Measurements from ENCODE around the gene LOXL4.

LOXL4 gene

GRCh38 chr10:98263088-98263487 lies 4.9 kb downstream of the LOXL4 start:
- DNase-seq = no peak

DNA sequence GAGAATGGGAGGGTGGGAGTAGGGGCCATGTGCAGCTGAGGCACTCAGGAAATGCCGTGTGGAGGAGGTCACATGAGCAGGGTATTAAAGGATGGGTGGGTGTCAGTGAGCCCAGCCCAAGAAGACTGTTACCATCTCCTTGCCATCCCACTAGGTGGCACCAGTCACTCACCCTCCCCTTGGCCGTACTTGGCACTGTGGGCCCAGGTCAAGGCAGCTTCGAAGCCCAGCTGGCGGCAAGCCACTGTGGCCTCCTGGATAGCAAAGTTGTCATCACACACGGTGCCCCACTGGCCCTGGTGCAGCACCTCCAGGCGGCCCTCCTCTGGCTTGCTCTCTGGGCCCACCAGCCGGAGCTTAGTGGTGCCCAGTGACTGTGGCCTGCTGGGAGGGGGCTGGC lies 5.4 kb downstream of the LOXL4 start:
- DNase-seq = no peak

- no peak for DNase-seq
Measured at GRCh38 chr10:98261436-98262277, 6.3 kb downstream of the LOXL4 start.

DNA sequence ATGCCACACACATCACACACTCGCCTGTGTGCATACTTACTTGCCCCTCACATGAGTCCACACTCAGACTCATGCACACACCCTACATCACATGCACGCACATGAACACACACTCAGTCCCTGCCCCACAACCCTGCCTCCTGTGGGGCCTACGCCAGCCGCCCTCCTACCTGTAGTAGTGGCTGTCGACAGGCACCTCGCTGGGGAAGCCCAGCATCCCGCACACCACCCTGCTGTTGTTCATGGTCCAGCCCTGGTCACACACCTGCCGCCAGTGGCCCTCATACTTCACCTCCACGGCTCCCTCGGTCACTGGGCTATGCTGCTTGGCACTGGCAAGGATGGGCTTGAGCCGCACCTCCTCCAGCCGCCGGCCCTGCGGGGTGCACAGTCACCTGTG lies 7.2 kb downstream of the LOXL4 start:
- no peak for DNase-seq

DNA sequence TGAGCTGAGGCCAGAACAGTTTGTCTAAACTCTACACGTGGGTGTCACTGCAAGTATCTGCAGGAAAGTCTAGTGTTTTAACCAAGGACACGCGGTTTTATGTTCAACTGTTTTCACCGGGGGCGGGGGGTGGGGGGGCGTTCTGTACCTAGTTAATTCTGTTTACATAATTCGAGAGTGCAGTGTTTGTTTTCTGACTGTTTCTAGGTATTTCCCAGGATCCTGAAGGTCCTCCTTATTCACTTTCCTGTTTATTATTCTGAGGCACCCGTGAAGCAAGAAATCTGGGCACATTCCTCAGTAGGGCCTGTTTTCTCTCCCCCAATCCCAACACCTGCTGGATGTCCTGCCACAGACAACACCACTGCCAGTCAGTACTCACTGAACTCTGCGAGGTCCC lies 7.6 kb downstream of the LOXL4 start:
- no peak for DNase-seq

DNA sequence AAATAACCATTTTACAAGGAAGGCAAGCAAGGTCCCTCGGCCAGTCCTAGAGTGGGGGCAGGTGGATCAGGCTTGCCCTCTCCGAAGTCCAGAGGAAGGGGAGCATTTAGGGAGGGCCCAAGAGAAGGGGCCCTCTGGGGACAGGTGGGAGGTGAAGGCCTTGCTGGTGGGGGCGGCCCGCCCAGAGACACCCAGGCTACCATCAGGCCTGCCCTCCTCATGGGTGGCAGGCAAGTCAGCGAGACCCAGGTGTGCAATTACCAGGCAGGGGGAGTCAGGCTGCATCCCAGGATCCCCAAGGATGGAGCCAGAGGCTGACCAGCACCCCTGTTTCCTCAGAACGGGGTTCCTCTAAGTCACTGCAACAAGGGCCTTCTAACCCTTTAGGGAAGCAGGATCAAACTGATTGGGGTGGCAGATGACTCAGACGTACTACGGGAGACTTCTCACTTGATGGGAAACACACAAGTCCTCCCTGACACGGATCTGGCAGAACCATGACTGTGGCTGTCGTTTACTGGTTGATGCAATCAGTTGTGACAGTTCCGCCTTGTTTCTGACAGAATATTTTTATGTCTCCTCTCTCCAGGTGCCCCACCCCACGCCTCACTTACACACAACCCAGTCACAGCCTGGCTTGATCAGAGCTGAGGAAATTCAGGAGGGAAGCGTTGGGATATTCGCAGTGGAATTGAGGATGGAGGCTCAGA lies 8.2 kb downstream of the LOXL4 start:
- DNase-seq = no peak

- no peak for DNase-seq
Measured at GRCh38 chr10:98258683-98259454, 9.1 kb downstream of the LOXL4 start.

GRCh38 chr10:98257961-98258360 lies 10.0 kb downstream of the LOXL4 start:
- DNase-seq = no peak

- no peak for DNase-seq
Measured at GRCh38 chr10:98257198-98257597, 10.8 kb downstream of the LOXL4 start.

GRCh38 chr10:98256692-98257091 lies 11.3 kb downstream of the LOXL4 start:
- no peak for DNase-seq

DNA sequence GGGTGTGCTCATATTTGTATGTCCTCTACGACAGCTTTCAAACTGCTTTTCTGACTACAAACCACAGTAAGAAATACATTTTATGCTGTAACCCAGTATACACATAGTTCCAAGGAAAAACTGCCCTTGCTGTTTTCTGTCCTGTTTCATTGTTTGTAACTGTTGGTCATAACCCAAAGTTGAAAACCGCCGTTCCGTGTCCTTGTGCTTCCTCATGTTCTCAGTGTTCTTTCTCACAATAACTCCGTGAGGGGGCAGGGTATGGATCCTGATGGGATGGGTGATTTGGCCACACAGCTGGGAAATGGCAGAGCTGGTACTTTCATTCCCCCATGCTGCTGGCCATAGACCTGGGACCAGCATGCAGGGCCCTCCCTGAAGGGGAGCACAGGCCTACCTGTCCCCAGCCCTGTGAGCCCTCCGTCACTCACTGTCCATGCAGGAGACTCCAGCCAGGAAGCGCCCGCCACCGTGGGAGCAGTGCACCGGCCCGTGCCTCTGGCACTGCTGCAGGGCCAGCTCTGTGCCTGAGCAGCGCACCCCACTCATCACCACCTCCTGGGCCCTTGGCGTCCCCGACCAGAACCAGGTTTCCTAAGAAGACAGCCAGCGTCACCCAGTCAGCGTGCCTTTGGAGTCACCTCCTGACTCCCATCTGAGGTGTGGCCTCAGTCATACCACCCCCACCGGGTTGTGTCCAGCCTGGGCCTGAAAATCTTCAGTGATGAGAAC lies 12.7 kb downstream of the LOXL4 start:
- no peak for DNase-seq

- no peak for DNase-seq
Measured at GRCh38 chr10:98254234-98254974, 13.6 kb downstream of the LOXL4 start.

- DNase-seq = no peak
Measured at GRCh38 chr10:98253499-98253898, 14.5 kb downstream of the LOXL4 start.

- no peak for DNase-seq
Measured at GRCh38 chr10:98252464-98252863, 15.5 kb downstream of the LOXL4 start.

DNA sequence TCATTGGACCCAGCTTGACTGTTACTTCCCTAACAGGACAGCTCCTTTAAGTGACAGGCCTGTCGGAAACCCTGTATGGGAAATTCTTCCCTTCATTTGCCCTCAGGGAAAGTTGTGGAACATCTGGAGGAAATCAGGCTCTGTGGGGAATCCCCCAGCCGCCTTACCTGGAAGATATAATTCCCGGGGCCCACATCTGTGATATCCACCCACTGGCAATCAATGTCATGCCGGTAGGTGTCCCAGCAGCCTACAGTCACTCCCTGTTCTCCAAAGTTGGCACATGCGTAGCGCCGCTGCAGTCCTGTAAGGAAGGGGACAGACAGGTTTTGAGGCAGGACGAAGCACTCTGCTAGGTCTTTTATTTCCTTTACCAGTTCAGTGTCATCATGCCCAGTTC lies 16.6 kb downstream of the LOXL4 start:
- DNase-seq = no peak

GRCh38 chr10:98249134-98249533 lies 18.9 kb downstream of the LOXL4 start:
- no peak for DNase-seq

GRCh38 chr10:98248018-98248417 lies 20.0 kb downstream of the LOXL4 start:
- no peak for DNase-seq

GRCh38 chr10:98246911-98247805 lies 20.8 kb downstream of the LOXL4 start:
- DNase-seq = no peak

DNA sequence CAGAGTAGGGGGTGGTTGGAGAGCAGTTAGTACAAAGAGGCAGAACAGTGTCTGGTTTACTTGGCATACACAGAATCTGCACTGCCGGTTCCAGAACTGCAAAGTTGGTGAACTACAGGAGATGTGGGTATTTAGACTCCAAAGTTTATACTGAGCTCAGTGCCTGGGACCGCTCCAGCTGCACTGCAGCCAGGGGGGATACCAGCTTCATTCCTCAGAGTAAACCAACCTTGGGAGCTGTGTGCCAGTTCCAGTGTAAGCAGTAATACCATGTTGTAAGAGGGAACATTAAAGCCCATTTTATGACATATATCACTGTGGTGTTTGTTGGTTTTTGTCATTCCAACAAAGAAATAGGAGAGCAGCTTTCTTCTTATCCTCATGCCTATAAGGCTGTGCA lies 23.4 kb downstream of the LOXL4 start:
- no peak for DNase-seq

DNA sequence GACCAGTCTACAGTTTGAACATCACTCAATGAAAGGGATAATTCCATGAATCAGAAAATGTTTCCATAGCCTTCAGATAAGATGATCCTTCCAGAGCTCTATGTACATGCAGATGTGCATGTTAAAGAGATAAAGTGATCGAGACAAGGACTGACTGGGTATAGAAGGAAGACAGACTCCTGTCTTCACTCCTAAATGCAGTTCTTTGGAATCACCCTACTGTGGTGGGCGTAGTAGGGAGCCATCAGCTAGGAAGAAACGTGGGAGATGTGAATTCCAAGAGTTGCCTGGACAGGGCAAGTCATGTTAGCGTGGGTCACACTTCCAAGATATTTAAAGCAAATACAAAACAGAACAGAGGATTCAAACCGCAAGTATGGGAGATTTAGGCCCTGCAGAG lies 23.9 kb downstream of the LOXL4 start:
- DNase-seq = no peak

- no peak for DNase-seq
Measured at GRCh38 chr10:98242823-98243222, 25.2 kb downstream of the LOXL4 start.
